Measurements from ENCODE around the gene TUBA4B. TPM values are rescaled to one million over a fixed set of nuclear protein-coding genes. Genes with fewer than 3 reads are reported as not detected.

TUBA4B gene
- total RNA-seq (2022; extraction: Qiagen RNA extraction; ENCODE audit: low read depth), result 0.26 to 0.33 TPM (median 0.27 TPM) in 3 of 5 replicates, not detected in the others

DNA sequence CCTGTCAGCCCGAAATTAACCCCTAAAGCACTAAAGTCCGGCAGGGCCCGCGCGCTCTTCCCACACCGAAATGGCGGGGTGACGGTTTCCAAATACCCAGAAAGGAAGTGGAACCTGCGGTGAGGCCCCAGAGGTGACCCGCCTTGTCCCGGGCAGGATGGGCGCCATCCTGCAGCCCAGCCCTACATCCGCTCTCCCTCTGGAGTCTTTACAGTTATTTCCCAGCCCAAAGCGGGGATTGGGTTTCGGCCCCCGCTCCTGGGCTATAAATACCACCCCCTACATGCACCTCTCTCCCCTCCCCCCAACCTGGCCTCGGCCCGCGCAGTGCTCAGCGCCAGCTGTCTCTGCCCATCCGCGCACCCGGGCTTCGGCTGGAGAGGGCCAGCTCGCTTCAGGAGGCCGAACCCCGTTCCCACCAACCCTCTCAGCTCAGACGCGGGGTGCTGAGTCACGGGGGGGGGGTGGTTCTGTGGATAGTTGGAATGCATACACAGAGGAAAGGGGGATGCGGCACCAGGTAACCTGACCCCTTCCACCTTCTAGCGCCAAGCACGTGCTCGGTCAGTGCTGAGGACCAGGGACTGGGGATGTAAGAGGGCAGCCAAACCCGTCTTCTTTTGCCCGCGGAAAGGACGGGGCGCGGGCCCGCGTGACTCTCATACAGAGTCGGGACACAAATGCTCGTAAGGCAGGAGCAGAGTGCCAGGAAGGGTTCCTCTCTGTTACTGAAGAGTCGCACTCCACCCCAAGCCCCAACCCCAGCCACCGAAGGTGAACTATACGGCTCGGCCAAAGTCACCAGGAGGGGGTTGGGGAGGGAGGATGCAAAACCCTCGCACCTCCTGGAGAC is at the start of gene TUBA4B:
Gene TUBA4B (plus strand): TSS at position 344 of the 853 bp plus-strand sequence. CDS start 165 bp downstream, at position 509.

GRCh38 chr2:219206328-219207133 is 46.5 kb upstream of the TUBA4B start, which contains the start of gene ZFAND2B:
ZFAND2B (plus strand) TSS chr2:219206782; CDS start chr2:219206988, 206 bp downstream.

DNA sequence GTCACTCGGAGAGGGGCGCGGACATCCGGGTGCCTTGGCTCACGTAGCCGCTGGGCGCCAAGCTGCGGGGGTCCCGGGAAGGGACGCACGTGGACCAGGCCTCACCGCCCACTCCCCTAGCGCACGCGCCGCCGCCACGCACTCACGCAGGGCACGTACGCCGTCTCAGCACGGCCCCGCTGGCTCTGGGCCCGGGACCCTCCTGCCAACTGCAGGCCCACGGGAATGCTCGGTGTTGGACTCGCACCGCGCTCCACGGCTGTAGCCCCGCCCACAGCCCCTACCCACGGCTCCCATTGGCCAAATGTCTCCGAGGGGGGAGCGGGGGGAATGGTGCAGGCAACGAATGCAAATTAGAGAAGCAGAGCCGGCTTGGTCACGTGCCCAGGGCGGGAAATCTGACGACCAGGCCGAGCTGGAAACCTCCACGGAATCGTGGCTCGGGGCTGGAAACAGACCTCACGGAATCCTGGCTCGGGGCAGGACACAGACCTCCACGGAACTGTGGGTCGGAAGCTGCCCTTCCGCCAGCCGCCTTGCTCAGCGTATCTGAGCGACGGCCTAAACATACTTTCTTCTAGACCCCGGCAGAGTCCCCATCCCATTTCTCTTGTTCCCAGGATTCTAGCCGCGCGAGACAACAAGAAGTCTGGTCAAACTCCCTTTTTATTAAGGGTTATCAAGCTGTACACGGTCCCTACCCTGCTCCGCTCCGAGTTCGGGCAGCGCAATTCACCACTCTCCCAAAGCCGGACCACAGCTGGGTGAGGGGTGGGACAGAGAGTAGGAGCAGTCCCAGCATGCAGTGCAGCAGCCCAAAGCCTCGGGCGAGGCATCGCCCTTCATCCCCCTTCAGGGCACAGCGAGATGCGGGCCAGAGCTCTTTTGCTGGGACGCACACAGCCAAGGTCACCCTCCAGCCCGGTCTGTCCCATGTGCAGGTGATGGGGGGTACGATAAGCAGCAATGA is 34.0 kb upstream of the TUBA4B start, which contains the start of gene ABCB6:
Gene ABCB6 (minus strand): TSS at position 227 of the 970 bp plus-strand sequence. CDS start 285 bp downstream, outside the sequence.

GRCh38 chr2:219229305-219230058 is 23.6 kb upstream of the TUBA4B start, which contains the start of the genes ANKZF1 and ATG9A:
ANKZF1 (plus strand) TSS chr2:219229806; CDS start chr2:219230258, 452 bp downstream.
ATG9A (minus strand) TSS chr2:219229636; CDS start chr2:219228024, 1,612 bp downstream.

GRCh38 chr2:219245148-219245898 is 7.7 kb upstream of the TUBA4B start, which contains the start of the genes GLB1L and STK16:
GLB1L (minus strand) TSS chr2:219245444; CDS start chr2:219243573, 1,871 bp downstream.
STK16 (plus strand) TSS chr2:219245479; CDS start chr2:219246000, 521 bp downstream.

GRCh38 chr2:219253753-219254589 is 928 bp downstream of the TUBA4B start, which contains the start of gene TUBA4A:
TUBA4A (minus strand) TSS chr2:219253918; CDS start chr2:219253858, 60 bp downstream.

DNA sequence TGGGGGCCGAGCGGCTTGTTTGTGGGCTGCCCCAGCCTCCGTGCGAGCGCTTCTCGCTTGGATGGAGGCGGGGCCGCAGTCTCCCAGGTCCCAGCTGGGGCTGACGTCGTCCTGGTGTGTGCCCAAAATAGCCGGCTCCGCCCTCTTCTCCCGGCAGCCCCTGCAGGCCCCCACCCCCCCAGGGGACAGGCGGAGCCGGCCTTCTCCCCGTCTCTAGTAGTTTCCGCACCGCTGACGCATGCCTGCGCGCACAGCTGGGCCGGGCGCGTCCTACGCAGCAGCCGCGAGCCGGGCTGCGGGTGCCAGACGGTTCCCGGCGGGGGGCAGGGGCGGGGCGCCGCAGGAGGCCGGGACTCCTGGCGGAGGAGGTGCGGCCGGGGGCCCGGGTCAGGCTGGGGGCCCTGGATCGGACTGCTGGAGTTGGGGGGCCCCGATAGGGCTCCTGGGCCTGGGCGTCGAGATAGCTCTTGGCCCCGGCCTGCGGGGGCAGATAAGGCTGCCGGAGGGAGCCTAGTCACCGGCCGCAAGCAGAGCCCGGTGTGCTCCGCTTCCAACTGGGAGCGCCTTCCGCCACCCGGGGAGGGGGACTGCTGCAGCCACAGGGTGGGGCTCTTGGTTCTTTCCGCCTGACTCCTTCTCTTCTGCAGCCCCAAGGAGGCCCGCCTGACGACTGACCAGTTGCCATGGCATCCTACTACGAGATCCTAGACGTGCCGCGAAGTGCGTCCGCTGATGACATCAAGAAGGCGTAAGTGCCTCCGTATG is 26.3 kb downstream of the TUBA4B start, which contains the start of gene DNAJB2:
Gene DNAJB2 (plus strand): TSS at position 216 of the 765 bp plus-strand sequence. CDS start 468 bp downstream, at position 684.

GRCh38 chr2:219309278-219309677 is 56.2 kb downstream of the TUBA4B start, which contains the start of gene PTPRN:
PTPRN (minus strand) TSS chr2:219309401; CDS start chr2:219309332, 69 bp downstream.

Other genes with a start within 250 kb of the TUBA4B start
- gene CFAP65, start 211.7 kb upstream of the TUBA4B start, total RNA-seq (2022; extraction: Qiagen RNA extraction; ENCODE audit: low read depth), result 0.11 to 0.23 TPM (median 0.18 TPM) in 5 replicates
- gene IHH, start 192.3 kb upstream of the TUBA4B start, total RNA-seq (2022; extraction: Qiagen RNA extraction; ENCODE audit: low read depth), result 0.25 to 0.47 TPM (median 0.37 TPM) in 4 of 5 replicates, not detected in the other
- 14.2 to 16.2 TPM (median 15.2 TPM) in 5 replicates for gene NHEJ1, start 92.4 kb upstream of the TUBA4B start, total RNA-seq (2022; extraction: Qiagen RNA extraction; ENCODE audit: low read depth)
- gene SLC23A3, start 83.2 kb upstream of the TUBA4B start, total RNA-seq (2022; extraction: Qiagen RNA extraction; ENCODE audit: low read depth), result 0.28 to 0.80 TPM (median 0.46 TPM) in 5 replicates
- 32.1 to 55.5 TPM (median 46.5 TPM) in 5 replicates for gene CNPPD1, start 76.3 kb upstream of the TUBA4B start, total RNA-seq (2022; extraction: Qiagen RNA extraction; ENCODE audit: low read depth)
- gene RETREG2, start 75.0 kb upstream of the TUBA4B start, total RNA-seq (2022; extraction: Qiagen RNA extraction; ENCODE audit: low read depth), result 53.9 to 88.2 TPM (median 84.2 TPM) in 5 replicates
- gene ZFAND2B, start 46.5 kb upstream of the TUBA4B start, total RNA-seq (2022; extraction: Qiagen RNA extraction; ENCODE audit: low read depth), result 12.4 to 25.5 TPM (median 20.6 TPM) in 5 replicates
- gene ABCB6, start 34.3 kb upstream of the TUBA4B start, total RNA-seq (2022; extraction: Qiagen RNA extraction; ENCODE audit: low read depth), result 23.6 to 35.5 TPM (median 32.1 TPM) in 5 replicates
- 30.5 to 48.5 TPM (median 47.1 TPM) in 5 replicates for gene ATG9A, start 23.6 kb upstream of the TUBA4B start, total RNA-seq (2022; extraction: Qiagen RNA extraction; ENCODE audit: low read depth)
- 16.7 to 21.8 TPM (median 20.0 TPM) in 5 replicates for gene ANKZF1, start 23.4 kb upstream of the TUBA4B start, total RNA-seq (2022; extraction: Qiagen RNA extraction; ENCODE audit: low read depth)
- gene GLB1L, start 7.8 kb upstream of the TUBA4B start, total RNA-seq (2022; extraction: Qiagen RNA extraction; ENCODE audit: low read depth), result 5.3 to 9.7 TPM (median 6.5 TPM) in 5 replicates
- 23.4 to 34.2 TPM (median 27.8 TPM) in 5 replicates for gene STK16, start 7.8 kb upstream of the TUBA4B start, total RNA-seq (2022; extraction: Qiagen RNA extraction; ENCODE audit: low read depth)
- 299 to 359 TPM (median 345 TPM) in 5 replicates for gene TUBA4A, start 675 bp downstream of the TUBA4B start, total RNA-seq (2022; extraction: Qiagen RNA extraction; ENCODE audit: low read depth)
- 28.6 to 57.4 TPM (median 45.2 TPM) in 5 replicates for gene DNAJB2, start 26.1 kb downstream of the TUBA4B start, total RNA-seq (2022; extraction: Qiagen RNA extraction; ENCODE audit: low read depth)
- 1.1 to 1.8 TPM (median 1.4 TPM) in 5 replicates for gene PTPRN, start 56.2 kb downstream of the TUBA4B start, total RNA-seq (2022; extraction: Qiagen RNA extraction; ENCODE audit: low read depth)
- gene RESP18, start 79.5 kb downstream of the TUBA4B start, total RNA-seq (2022; extraction: Qiagen RNA extraction; ENCODE audit: low read depth), result not detected in 5 replicates
- gene DNPEP, start 134.7 kb downstream of the TUBA4B start, total RNA-seq (2022; extraction: Qiagen RNA extraction; ENCODE audit: low read depth), result 51.7 to 64.3 TPM (median 58.3 TPM) in 5 replicates
- gene DES, start 165.1 kb downstream of the TUBA4B start, total RNA-seq (2022; extraction: Qiagen RNA extraction; ENCODE audit: low read depth), result 0.18 to 0.51 TPM (median 0.40 TPM) in 3 of 5 replicates, not detected in the others
- 5.1 to 10.4 TPM (median 6.9 TPM) in 5 replicates for gene SPEG, start 181.6 kb downstream of the TUBA4B start, total RNA-seq (2022; extraction: Qiagen RNA extraction; ENCODE audit: low read depth)
- gene GMPPA, start 245.6 kb downstream of the TUBA4B start, total RNA-seq (2022; extraction: Qiagen RNA extraction; ENCODE audit: low read depth), result 30.0 to 39.8 TPM (median 38.7 TPM) in 5 replicates

Data from A549 treated with ZK216348 at 1 μM for 4 hours (cell line).